Mesothelial cell of epicardium (in vitro differentiated cells): ENCODE measurements around the gene HYOU1. TPM values are rescaled to one million over a fixed set of nuclear protein-coding genes. Genes with fewer than 3 reads are reported as not detected.
A peak's percentile ranks its signal among the peaks of the same experiment; 100 is the strongest.

ENCODE experiments used
- DNase-seq, 2 experiments: peaks; one replicate each; pipeline ENCODE4 v3.0.0; 2021; ENCODE audit warnings: low spot score in 2 of 2; ENCODE audit not compliant: unreplicated experiment in 2 of 2
- H3K27ac Mint-ChIP-seq: 2 replicates; pipeline ENCODE4 v1.8.0; 2021; ENCODE audit warnings: mixed read lengths
- H3K27me3 Mint-ChIP-seq: 2 replicates; pipeline ENCODE4 v1.8.0; 2021; ENCODE audit warnings: low read depth, mixed read lengths
- H3K36me3 Mint-ChIP-seq: 2 replicates; pipeline ENCODE4 v1.8.0; 2021; ENCODE audit warnings: mixed read lengths
- H3K4me1 Mint-ChIP-seq: 2 replicates; pipeline ENCODE4 v1.8.0; 2021; ENCODE audit warnings: mixed read lengths
- H3K4me3 Mint-ChIP-seq: 2 replicates; pipeline ENCODE4 v1.8.0; 2021; ENCODE audit warnings: mild to moderate bottlenecking, moderate library complexity, mixed read lengths
- H3K9me3 Mint-ChIP-seq: 2 replicates; pipeline ENCODE4 v1.8.0; 2021; ENCODE audit warnings: mixed read lengths
- total RNA-seq: library from RNA; stranded (reverse); gene quantifications from 3 replicates; pipeline ENCODE4 v1.2.1, GENCODE V29; 2021
- TF ChIP-seq, protein P1 (sequence below): fragments of 200-600 bp; sonication (generic); IDR thresholded peaks from one replicate; pipeline ENCODE4 v1.5.0; 2021; ENCODE audit warnings: antibody characterized with exemption; ENCODE audit not compliant: unreplicated experiment

Gene HYOU1
- total RNA-seq, 1 donor from 2014 or later = 133 TPM

DNA sequence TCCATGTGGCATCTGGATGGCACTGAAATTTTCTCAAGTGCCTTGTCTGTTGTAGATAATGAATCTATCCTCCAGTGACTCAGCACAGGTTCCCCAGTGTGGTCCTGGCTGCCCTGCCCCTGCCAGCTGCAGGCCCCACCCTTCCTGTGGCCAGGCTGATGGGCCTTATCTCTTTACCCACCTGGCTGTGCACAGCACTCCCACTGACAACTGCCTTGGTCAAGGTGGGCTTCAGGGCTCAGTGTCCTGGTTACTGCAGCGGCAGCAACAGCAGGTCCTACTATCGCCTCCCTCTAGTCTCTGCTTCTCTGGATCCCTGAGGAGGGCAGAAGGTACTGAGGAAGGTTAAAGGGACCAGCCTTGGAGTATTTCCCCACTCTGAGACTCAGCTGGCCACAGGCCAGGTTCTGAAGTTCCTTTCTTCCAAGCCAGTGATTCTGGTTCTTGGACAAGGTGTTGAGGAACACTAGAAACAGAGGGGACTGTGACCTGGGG lies 30.8 kb upstream of the HYOU1 start:
- H3K4me1 Mint-ChIP-seq = peaks cover 26% of the 10 kb centered on the region
- H3K27ac Mint-ChIP-seq = no peak overlapping the region
- H3K4me3 Mint-ChIP-seq = no peak overlapping the region
- H3K27me3 Mint-ChIP-seq = no peaks in the 10 kb centered on the region
- H3K9me3 Mint-ChIP-seq = no peaks in the 10 kb centered on the region
- DNase-seq = no peak
- no peaks in the 10 kb centered on the region for H3K36me3 Mint-ChIP-seq
- TF ChIP-seq, protein P1, sequence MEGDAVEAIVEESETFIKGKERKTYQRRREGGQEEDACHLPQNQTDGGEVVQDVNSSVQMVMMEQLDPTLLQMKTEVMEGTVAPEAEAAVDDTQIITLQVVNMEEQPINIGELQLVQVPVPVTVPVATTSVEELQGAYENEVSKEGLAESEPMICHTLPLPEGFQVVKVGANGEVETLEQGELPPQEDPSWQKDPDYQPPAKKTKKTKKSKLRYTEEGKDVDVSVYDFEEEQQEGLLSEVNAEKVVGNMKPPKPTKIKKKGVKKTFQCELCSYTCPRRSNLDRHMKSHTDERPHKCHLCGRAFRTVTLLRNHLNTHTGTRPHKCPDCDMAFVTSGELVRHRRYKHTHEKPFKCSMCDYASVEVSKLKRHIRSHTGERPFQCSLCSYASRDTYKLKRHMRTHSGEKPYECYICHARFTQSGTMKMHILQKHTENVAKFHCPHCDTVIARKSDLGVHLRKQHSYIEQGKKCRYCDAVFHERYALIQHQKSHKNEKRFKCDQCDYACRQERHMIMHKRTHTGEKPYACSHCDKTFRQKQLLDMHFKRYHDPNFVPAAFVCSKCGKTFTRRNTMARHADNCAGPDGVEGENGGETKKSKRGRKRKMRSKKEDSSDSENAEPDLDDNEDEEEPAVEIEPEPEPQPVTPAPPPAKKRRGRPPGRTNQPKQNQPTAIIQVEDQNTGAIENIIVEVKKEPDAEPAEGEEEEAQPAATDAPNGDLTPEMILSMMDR = no peak

DNA sequence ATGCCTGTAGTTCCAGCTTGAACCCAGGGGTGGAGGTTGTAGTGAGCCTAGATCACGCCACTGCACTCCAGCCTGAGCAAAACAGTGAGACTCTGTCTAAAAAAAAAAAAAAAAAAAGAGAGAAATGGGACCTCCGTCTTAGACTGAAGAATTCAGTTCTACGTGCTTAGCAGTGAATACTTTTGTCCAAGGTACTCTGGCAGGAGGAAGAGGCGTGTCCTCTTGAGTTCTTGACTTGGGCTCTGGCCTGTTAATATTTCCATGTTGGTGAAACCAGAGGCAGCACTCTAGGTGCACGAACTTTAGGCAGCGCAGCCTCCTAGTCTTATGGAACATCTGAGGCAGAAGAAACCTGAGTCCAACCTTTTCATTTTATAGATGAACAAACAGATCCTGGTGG lies 30.1 kb upstream of the HYOU1 start:
- TF ChIP-seq, protein P1 = no peak
- no peak for DNase-seq
- H3K27ac Mint-ChIP-seq = peak overlapping the region; percentile 30
- peak overlapping the region; percentile 46 for H3K4me3 Mint-ChIP-seq
- H3K36me3 Mint-ChIP-seq = peaks cover 3% of the 10 kb centered on the region
- peaks cover 19% of the 10 kb centered on the region for H3K4me1 Mint-ChIP-seq
- H3K27me3 Mint-ChIP-seq = no peaks in the 10 kb centered on the region
- no peaks in the 10 kb centered on the region for H3K9me3 Mint-ChIP-seq

DNA sequence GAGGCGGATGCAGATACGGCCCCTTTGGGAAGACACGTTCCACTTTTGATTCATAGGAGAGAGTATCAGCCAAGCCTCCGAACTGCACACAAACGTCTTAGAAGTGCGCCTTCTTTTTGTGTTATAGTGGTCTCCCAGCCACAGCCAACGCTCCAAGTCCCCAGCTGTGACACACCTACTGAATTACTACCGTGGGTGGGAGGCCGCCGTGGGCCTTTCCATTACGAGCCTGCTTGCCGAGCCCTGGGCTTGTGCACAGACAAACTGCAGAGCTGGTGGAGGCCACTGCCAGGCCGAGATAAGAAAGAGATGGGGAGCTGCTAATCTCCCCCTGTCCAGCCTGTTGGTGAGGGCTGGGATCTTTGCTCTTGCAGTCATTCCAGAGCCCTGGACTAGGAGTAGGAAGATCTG lies 28.4 kb upstream of the HYOU1 start:
- Mint-ChIP-seq H3K27ac (peak overlapping the region; percentile 98), H3K9me3 (no peaks in the 10 kb centered on the region), H3K4me3 (peak overlapping the region; percentile 95), H3K36me3 (peaks cover 14% of the 10 kb centered on the region), H3K4me1 (peaks cover 14% of the 10 kb centered on the region), H3K27me3 (no peaks in the 10 kb centered on the region)
- TF ChIP-seq, protein P1 = no peak
- DNase-seq = no peak

DNA sequence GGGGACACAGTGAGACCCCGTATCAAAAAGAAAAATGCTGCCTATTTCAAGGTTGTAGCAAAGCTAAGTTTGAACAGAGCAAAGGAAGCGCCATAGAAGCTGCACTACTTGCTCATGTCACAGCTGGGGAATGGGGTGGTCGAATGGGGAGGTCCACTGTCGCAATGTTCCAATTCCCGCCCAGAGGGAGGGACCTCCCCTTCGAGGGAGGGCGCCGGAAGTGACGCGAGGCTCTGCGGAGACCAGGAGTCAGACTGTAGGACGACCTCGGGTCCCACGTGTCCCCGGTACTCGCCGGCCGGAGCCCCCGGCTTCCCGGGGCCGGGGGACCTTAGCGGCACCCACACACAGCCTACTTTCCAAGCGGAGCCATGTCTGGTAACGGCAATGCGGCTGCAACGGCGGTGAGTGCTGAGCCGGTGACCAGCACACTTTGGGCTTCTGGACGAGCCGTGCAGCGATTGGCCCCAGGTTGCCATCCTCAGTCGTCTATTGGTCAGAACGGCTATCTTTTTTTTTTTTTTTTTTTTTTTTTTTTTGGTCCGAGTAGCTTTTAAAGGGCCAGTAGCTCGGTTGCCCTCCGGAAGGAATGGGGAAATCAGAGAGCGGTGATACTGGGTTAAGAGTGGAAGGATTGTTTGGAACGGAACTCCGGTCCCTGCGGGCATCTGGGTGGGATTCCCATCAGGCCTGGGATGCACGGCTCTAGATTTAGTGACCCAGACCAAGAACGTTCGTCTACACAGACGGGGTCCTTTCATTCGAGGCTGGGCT lies 27.8 kb upstream of the HYOU1 start, which contains the start of gene HMBS:
HMBS (plus strand) TSS at position 219 of the 774 bp plus-strand sequence; CDS start at position 372, 153 bp downstream.
- peak; percentile 78 to 83 for DNase-seq
- Mint-ChIP-seq H3K4me3 (peak within 1 kb of the TSS; percentile 95), H3K9me3 (no peaks in the 10 kb centered on the region), H3K36me3 (peaks cover 14% of the 10 kb centered on the region), H3K4me1 (peaks cover 14% of the 10 kb centered on the region), H3K27ac (peak within 1 kb of the TSS; percentile 98), H3K27me3 (no peaks in the 10 kb centered on the region)
- TF ChIP-seq, protein P1 = no peak

DNA sequence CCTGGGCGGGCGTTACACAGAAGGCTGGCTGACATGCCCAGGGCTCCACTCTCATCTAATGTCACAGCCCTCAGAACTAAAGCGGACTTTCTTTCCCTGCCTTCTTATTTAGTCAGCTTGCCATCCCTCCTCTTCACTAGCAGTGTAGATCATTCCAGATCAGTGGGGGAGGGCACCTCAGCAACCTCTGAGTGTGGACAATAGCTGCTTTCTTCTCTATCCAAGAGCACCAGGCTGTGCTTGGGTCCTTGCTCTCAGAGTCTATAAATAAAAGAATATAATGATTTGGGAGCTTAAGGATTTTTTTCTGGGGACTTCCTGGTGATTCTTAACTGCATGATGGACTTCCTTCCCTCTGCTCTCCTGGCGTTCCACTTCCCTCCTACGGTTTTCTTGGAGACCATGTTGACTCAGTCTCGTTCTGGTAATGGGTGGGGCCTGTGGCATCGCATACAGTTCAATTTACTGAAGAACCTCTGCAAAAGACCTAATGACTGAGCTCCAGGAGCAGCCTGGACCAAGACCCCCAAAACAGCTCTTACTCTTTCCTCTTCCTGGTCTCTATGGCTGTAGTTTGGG lies 24.8 kb upstream of the HYOU1 start:
- Mint-ChIP-seq H3K27ac (no peak overlapping the region), H3K9me3 (no peaks in the 10 kb centered on the region), H3K27me3 (no peaks in the 10 kb centered on the region), H3K4me1 (peaks cover 11% of the 10 kb centered on the region), H3K36me3 (peaks cover 28% of the 10 kb centered on the region), H3K4me3 (no peak overlapping the region)
- TF ChIP-seq, protein P1 = no peak
- DNase-seq = no peak
